Stimulated activated CD4-positive, alpha-beta T cell treated with anti-CD3 and anti-CD28 coated beads, Interleukin-15, amount 100 ng/mL, for 24 hours (primary cell): ENCODE results near the gene TMEM120A.

ENCODE experiments used
- DNase-seq: peaks from one replicate; pipeline ENCODE4 v3.0.0-alpha.2; 2020

Gene TMEM120A

DNA sequence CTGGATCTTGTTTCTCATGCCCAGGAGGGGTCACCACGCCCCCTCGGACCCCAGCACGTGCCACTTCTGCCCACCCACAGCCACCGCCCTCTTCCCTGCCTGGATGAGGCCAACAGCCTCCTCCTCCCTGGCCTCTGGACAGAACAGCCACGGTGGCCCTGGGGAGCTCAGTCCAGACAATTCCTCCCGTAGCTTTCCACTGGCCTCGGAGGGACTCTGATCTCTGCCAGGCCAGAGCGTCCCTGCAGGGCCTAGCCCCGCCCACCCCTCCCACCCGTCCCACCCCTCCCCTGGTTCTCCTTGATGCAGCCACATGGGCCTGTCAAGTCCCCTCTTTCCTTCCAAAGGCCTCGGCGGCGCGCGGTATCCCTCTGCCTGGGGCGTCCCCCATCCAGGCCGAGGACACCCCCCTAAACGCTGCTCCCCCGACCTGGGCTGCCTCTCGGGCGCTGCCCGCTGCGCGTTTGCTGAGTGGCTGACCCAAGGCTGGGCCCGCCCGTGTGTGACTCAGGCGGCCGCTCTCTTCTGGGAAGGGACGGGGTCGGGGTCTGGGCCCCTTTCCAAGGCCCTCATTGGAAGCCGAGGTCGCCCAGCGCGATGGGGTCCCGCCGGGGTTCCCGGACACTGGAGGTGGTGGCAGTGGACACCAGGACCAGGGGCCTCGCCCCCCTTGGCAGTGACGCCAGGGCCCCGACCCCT is 557 bp downstream of the TMEM120A start:
- DNase-seq, result peak; percentile 17

DNA sequence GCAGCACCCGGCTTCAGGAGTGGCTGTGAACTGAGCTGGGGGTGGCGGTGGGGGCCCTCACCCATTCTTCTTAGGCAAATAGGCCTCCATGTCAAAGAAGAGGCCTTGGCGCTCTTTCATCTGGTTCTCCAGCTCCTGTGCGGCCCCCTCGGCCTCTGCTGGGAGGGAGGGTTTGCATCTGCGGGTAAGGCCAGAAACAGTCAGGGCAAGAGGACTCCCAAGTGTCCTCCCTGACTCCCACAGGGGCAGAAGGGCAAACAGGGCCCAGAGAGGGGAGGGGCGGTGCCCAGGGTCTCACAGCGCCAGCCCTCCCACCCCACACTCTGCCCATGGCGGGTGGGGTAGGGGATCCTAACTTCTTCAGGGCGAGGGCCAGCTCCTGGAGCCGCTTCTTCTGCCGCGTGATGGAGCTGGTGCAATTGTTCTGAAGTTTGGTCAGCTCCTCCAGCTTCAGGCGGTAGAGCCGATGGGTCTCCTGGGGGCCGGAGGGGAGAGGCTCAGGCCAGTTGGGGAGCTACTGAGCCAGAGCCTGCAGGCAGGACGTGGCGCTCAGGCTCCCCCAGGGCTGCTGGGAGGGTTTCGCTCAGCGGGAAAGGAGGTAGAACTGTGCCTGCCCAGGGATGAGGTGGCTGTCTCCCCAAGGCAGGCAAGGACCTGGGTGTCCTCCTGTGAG is 2.2 kb downstream of the TMEM120A start:
- no peak for DNase-seq

DNA sequence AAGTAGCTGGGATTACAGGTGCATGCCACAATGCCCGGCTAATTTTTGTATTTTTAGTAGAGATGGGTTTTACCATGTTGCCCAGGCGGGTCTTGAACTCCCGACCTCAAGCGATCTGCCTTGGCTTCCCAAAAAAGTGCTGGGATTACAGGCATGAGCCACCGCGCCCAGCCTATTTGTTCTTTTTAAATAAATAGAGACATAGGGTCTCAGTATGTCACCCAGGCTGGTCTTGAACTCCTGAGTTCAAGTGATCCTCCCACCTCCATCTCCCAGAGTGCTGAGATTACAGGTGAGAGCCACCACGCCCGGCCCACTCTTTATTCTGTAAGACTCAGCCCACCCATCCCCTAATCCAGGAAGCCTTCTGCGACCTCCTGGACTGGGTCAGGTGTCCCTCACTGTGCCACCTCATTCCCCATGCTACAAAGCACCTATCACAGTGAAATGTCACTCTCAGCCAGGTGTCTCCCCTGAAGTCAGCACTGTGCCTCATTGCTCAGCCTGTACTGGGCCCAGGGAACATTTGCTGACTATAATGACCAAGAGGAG is 2.8 kb downstream of the TMEM120A start:
- DNase-seq, result no peak

DNA sequence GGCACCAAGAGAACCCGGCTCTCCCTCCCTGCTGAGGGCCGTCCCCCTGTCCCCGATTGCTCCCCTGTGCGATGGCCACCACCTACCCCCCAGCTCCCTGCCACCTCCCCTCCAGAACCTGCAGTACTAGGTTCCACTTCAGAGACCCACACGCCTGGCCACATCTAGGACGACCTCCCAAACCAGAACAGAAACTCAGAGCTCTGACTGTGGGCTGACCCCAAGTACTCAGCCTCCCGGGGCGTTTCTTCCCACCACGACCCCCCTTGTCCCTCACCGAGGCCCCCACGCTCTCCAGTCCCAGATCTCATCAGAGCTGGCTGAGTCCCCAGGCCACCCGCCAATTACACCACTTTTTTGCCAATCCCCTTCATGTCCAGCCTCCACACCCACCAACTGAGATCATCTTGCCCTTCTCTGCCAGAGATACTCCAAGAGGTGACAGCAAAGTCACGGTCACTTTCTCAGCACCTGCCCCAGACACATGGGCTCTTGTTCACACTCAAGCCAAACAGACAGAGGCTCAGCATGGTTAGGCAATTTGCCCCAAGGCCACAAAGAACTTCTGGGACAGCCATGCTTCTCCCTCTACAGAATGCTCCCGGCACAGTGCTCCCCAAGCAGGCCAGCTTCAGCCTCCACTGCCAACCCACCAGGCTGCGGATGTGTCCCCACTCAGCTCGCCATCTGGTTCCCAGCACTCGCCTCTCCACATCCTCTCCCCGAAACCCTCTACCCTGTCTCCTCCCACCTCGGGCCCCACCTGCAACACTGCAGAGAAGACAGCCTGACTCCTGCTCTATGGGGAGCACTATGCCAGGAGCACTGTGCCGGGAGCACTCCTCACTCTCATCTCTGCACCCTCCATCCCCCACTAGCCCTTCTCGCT is 4.7 kb downstream of the TMEM120A start:
- no peak for DNase-seq

DNA sequence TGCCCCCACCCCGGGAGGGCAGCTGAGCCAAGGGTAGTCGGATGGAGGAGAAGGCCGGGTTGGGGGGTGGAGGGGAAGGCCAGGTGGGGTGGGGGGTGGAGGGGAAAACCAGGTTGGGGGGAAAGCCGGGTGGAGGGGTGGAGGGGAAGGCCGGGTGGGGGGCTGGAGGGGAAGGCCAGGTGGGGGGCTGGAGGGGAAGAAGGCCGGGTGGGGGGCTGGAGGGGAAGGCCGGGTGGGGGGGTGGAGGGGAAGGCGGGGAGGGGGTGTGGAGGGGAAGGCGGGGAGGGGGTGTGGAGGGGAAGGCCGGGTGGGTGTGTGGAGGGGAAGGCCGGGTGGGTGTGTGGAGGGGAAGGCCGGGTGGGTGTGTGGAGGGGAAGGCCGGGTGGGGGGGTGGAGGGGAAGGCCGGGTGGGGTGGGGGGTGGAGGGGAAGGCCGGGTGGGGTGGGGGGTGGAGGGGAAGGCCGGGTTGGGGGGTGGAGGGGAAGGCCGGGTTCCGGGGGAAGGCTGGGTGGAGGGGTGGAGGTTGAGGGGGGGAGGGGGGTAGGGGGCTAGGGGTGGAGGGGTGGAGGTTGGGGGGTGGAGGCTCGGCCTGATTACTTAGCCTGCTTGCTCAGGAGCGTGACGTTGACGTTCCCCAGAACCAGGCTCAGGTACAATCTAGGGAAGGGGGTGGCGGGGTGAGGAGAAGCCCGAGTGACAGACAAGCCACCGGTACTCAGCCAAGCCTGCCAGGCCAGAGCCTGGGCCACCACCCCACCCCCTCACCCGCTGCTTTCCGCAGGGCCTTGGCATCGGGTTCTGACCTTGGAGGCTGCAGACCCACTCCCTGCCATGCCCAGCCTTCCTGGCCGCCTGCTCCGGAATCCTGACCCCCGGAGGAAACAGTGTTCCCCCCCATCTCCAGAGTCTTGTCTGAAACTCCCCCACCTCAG is 5.6 kb downstream of the TMEM120A start:
- no peak for DNase-seq

DNA sequence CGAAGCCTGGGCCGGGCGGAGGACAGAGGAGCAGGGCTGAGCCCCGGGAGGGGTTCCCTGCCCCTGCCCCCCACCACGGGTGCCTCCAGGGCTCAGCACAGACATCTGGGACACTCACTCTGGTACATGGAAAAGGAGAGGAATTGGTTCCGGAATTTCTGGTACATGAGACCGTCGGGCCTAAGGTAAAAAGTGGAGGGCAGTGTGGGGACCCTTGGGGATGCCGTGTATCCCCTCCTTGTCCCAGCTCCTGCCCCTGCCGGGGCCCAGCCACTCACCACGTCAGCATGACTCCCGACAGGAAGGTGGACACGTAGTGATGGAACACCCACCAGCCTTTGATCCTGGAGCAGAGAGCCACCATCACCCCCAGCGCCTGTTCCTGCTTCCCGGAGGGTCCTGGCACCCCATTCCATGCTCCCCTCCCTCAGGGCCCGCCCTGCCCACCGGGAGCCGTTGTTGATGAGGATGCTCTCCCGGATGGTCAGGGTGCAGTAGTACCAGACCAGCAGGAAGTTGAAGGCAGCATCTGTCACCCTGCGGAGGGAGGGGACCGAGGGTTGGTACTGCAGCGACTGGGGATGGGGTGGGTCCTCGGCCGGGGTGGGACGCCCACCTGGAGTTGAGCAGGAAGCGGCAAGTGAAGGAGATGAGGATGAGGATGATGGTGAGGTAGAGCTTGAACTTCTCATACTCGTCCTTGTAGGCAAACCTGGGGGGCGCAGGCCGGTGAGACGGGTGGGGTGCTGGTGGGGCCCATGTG is 6.4 kb downstream of the TMEM120A start:
- DNase-seq, result no peak

DNA sequence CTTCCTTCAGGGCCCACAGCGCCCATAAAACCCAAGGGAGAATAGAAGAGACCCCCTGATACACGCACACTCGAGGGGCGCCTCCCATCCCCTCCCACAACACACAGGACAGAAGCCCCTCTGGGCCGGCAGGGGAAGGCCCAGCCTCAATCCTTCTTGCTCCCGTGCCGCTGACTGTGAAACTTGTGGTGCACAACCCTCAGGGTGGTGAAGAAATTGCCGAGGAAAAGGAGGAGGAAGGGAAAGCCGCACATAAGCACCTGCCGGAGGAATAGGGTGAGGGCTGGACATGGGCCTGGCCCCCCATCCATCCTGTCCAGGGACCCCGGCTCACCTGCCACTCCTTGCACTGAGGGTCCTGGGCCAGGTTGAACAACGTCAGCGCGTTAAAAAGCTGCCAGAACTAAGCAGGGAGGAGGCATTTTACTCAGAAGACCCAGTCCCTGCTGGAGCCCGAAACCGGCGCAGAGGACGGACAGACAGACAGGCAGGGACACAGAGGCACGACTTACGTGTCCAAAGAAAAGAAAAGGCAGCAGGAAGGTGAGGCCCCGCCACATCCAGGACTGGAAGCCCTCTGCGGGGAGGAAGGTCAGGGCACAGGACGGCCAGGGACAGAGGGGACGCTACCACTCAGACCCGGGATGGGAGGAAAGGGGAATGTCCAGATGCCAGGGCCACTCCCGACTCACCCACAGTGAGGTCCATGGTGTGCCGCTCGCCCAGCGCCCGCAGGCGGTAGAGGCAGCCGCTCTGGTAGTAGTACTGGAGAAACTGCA is 7.2 kb downstream of the TMEM120A start:
- DNase-seq, result no peak

DNA sequence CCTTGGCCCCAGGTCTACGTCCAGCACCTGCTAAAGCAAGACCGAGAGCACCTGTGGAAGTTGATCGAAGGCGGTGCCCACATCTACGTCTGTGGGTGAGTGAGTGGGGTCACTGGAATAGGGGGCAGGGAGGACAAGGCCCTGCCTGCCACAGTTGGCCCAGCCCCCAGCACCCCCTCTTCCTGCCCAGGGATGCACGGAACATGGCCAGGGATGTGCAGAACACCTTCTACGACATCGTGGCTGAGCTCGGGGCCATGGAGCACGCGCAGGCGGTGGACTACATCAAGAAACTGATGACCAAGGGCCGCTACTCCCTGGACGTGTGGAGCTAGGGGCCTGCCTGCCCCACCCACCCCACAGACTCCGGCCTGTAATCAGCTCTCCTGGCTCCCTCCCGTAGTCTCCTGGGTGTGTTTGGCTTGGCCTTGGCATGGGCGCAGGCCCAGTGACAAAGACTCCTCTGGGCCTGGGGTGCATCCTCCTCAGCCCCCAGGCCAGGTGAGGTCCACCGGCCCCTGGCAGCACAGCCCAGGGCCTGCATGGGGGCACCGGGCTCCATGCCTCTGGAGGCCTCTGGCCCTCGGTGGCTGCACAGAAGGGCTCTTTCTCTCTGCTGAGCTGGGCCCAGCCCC is 8.1 kb downstream of the TMEM120A start:
- no peak for DNase-seq

DNA sequence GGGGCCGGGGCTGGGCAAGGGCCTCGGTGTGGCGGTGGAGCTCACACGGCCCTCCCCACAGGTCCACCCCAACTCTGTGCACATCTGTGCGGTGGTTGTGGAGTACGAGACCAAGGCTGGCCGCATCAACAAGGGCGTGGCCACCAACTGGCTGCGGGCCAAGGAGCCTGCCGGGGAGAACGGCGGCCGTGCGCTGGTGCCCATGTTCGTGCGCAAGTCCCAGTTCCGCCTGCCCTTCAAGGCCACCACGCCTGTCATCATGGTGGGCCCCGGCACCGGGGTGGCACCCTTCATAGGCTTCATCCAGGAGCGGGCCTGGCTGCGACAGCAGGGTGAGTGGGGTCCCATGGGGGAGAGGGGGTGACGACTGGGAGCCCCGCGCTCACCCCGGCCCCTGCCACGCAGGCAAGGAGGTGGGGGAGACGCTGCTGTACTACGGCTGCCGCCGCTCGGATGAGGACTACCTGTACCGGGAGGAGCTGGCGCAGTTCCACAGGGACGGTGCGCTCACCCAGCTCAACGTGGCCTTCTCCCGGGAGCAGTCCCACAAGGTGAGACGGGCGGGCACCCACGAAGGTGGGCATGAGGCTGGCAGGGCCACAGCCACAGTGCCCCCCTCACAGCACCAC is 8.8 kb downstream of the TMEM120A start:
- DNase-seq, result no peak

DNA sequence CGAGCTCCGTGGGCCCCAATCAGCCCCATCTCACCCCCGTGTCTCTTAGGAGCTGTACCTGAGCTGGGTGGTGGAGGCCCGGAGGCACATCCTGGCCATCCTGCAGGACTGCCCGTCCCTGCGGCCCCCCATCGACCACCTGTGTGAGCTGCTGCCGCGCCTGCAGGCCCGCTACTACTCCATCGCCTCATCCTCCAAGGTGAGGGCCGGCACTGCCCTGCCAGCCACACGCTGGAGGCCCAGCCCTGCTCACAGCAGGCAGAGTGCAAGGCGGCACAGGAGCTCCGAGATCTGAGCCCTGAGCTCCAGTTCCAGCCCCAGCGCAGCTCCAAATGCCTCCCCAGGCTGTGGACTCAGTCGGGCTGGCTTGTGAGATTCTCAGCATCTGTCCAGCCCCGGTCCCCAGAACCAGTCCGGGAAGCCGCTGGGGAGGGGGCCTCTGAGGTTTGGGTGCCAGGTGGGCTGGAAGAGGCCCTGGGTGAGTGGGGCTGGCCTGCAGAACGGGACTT is 9.3 kb downstream of the TMEM120A start:
- no peak for DNase-seq

DNA sequence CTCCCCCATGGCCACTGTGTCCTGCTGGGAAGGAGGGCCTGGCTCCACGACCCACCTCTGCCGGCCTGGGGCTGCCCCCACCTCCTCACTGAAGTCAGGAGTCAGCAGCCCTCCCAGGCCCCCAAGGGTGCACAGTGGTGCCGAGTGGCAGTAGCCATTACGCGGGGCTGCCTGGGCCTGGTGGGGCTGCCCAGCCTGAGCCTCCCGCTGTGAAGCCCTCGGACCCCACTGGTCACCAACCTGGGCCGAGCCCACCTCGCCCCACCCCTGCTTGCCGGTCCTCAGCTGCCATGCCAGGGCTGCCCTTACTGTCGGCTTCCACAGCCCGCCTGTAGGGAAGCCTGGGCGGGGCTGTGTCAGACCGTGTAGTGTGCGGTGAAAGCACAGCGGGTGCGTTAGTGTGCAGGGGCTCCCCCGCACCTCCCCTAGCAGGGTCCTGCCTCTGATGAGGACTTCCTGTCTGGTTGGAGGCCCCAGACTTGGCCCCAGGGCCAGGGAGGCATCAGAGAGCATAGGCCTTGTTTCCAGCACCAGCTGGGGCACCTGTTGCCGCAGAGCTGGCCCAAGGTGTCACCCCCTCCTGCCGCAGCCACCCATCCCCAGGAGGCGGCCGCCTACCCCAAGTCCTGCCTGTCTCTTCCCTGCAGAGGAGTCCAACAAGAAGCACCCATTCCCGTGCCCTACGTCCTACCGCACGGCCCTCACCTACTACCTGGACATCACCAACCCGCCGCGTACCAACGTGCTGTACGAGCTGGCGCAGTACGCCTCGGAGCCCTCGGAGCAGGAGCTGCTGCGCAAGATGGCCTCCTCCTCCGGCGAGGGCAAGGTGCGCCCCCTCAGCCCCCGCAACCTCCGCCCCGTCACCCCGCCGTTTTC is 10.0 kb downstream of the TMEM120A start:
- no peak for DNase-seq

DNA sequence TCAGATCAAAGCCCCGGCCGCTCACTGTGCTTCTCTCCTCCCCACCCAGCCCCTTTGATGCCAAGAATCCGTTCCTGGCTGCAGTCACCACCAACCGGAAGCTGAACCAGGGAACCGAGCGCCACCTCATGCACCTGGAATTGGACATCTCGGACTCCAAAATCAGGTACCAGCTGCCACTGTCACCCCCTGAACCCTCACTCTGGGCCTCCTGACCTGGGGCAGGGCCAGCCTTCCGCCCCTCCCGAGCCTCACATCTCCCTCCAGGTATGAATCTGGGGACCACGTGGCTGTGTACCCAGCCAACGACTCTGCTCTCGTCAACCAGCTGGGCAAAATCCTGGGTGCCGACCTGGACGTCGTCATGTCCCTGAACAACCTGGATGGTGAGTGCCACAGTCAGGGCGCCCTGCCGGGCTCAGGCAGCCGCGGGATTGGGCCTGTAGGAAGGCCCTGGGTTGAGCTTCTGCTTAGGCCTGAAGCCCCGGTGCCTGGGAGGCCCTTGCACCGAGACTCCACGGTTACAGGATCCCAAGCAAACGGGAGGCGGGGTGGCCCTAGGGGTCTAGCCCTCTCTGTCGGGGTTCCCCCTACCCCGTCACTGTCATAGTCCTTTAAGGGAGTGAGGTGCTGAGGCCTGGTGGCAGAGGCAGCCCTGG is 10.8 kb downstream of the TMEM120A start:
- DNase-seq, result no peak

DNA sequence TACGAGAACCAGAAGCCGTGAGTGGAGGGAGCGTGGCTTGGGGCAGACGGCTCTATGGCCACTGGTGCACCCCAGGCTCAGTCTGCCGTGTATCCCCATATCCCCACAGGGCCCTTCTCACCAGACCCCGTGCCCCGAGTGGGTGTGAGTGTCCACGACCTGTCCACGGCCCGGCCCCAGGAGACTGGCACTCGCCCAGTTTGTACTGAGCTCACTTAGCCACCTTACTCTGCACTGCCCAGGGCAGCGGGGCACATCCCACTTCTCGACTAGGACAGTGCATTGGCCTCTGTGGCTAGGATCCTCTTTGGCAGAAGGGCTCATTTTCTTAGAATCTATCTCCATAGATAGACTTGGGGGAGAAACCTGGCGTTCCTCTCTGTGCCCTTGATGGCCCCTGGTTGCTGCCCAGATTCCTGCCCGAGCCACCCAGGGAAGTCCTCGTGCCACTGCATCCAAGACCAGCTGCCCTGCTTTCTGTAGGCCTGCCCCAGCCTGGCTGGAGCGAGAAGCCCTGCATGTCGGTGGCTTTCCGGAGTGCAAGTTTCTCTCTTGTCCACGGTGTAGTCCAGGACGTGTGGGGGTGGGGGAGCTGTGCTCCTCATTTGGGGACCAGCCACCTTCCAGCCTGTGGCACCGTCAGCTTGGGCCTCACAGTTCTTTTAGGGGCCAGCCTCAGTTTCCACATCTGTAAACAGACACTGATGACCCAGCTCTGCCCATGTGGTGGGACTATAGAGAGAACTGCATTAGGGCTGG is 11.9 kb downstream of the TMEM120A start:
- DNase-seq, result no peak

DNA sequence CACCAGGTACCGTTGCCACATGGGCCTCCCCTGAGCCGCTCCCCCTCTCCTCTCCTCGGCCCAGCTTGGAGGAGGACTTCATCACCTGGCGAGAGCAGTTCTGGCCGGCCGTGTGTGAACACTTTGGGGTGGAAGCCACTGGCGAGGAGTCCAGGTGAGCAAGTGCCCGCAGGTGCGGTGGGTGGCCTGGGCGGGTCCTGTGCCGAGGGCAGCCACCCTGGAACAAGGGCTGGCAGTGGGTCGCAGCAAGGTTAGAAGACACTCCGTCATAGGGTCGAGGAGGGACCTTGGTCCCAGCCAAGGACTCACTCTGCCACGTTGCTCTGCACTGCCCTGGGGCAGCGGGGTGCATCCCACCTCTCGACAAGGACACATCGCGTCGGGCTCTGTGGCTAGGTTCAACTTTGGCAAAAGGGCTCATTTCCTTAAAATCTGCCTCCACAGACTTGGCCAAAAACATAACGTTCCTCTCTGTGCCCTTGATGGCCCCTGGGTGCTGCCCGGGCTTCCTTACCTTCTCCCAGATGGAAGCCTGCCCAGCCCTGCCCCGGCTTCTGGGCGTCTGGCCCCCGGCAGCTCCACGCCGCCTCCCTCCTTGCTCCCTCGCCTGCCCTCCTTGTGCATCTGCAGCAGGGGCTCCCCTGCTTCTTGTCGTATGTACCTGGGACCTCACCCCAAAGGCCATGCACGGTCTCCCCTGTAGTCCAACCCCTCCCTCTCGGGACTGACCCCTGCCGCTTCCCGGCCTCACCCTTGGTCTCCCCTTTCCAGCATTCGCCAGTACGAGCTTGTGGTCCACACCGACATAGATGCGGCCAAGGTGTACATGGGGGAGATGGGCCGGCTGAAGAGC is 12.7 kb downstream of the TMEM120A start:
- no peak for DNase-seq

DNA sequence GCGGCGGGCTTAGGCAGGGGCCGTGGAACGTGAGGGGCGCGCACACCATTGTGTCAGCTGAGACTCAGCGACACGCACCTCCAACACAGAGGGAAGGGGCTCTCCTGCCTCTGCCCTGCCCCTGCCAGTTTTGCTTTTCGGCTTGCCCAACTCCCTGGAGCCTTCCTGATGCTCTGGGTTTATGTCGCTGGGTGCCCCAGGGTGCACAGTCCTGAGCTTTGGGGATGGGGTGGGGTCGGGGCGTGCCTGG is 13.3 kb downstream of the TMEM120A start:
- DNase-seq, result no peak

DNA sequence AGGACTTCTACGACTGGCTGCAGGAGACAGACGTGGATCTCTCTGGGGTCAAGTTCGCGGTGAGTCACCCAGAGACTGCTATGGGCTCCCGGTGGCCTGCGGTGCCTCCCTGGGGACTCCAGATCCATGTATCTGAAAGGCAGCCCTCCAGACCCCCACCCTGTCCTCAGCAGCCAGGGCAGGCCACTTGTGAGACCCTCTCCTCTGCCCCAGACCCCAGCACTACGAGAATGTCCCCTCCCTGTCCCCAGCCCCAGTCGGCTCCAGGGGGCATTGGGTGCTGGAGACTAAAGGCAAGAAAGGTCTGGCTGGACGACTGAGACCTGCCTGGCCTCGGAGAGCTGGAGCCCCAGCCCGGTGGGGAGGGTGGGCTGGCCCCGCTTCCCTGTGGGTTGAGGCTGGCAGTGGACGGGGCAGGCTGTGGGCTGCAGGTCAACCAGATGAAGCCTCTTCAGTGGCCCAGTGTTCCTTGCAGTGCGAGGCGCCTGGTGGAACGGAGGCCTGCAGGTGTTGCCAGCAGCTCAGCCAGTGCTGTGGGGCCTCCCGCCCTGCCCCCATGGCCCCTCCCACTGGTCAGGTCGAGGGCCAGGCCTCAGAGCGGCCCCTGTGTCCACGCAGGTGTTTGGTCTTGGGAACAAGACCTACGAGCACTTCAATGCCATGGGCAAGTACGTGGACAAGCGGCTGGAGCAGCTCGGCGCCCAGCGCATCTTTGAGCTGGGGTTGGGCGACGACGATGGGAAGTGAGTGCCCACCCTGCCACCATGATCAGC is 13.8 kb downstream of the TMEM120A start:
- no peak for DNase-seq
